NOMO-1 treated with DMSO at 0.1 percent for 48 hours (cell line): ENCODE results near the gene TBX4.

Experiments used
- DNase-seq: peaks from one replicate; lab custom pipeline; 2025; ENCODE audit not compliant: unreplicated experiment; lab: John Stamatoyannopoulos, UW

Gene TBX4

DNA sequence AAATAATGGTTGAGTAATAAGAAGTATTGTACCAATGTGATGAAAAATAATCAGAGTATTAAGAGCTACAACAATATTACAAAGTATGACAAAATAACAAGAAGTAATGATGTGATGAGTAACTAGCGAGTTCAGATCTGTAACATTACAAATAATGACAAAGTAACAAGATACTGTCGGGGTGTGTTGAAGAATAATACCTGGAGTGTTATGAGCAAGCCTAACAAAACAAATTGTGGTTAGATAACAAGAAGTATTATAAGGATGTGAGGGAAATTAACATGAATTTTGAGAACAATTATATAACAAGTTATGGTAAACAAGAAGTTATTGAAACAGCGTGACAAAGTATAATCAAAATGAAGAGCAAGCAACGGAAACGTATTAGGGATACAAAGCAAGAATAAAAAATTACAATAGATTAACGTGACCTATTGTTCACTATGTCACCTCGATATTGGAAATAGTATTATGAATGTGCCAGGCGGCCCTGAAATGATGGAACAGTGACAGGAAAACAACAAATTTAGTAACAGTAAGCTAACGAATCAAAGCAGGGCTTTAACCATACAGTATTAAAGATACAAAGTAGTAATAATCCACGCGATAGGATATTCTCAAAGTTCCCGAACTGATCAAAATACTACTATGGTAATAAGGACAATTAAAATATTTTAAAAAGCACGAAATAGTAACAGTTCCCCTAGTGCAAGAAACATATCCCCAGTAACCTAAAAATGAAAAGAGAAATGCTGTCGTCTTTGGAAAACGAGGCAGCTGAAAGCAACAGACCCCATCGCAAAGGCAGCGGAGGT is 1.6 kb downstream of the TBX4 start:
- no peak for DNase-seq

DNA sequence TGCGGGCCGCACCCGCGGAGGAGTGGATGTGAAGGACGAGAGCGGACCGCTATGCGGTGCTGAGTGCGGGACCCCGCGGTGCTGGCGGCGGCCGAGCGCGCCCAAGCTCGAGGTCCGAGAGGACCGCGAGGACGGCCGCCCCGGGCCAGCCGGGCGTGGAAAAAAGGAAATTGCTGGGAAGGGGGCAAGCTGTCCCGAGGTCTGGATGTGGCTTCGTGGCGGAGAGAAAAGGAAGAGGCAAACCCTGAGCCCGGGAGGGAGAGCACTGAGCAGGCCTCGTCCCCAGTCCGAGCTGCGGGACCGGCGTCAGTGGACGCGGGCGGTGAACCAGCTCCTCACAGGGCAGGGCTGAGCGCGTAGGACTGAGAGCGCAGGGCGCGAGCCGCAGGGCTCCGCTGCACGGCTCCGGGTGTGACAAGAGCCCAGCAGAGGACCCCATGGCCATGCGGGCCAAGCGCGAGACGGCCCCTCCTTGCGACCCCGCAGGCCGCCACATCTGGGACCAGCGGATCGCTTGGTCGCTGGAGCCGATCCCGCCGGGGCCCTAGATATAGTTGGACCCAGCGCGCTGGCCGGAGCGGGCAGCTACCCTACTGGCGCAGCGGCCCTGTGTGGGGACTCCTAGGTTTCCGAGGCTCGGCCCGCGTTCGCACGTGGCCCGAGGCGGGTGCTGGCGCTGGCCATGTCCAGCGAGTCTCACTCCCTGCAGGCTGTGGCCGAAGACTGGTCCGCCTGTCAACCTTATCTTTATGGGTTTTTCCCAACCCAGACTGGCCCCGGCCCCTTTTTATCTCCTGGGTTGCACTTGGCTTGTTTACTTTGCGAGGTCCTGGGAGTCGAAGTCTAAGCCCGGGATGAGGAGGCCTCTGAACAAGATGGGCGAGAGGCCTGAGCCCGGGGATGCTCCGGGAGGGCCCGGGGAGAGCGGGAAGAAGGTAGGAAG is 2.4 kb downstream of the TBX4 start:
- no peak for DNase-seq

DNA sequence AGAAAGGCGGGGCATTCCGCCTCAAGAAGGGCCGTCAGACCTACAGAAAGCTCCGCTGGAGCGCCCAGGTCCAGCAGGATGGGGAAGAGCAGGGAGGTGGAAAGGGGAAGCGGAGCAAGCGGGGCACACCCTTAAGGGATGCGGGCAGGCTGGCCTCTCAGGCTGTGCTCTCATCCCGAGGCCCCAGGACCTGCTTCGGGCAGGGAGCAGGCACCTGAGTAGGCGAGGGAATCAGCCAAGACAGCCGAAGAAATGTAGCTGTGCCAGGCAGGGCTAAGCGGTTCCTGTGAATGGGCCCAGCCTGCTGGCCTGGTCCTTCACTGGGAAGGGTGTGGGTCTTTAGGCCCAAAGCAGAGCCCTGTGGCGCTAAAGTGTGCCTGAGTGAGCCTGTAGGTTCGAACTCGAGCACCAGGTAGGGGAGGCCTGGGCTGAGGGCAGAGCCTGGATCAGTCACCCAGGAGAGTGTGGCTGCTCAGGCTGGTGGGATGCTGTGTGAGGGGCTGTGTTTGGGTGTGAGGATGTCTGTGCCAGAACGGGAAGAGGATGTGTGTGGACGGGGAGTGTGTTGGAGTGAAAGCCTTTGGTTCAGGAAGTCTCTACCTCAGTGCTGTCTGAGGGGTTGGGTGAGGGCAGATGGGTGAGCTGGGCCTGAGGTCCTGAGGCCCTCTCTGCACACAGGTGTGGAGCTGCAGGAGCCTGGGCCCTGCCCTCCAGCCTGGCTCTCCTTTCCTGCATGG is 3.3 kb downstream of the TBX4 start:
- no peak for DNase-seq

DNA sequence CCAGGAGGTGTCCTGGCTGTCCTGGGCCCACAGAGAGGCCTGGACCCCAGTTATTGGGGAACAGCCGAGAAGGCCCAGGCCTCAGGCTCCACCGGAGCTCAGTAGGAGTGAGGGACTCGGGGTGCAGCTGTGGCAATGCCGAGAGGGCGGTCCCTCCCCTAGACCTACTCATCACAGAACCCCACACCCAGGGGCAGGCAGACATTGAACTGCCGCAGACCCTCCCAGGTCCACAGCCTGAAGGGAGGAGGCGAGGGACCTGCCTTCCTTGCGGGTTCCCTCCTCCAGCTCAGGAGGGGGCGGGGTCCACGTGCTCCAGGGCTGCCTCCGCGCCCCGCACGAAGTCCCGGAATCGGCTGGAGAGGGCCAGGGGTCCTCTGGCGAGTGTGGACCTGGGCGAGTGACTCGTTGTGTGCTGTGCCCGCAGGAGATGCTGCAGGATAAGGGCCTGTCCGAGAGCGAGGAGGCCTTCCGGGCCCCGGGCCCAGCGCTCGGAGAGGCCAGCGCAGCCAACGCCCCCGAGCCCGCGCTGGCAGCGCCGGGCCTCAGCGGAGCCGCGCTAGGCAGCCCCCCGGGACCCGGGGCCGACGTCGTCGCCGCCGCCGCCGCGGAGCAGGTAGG is 3.9 kb downstream of the TBX4 start:
- DNase-seq = no peak

DNA sequence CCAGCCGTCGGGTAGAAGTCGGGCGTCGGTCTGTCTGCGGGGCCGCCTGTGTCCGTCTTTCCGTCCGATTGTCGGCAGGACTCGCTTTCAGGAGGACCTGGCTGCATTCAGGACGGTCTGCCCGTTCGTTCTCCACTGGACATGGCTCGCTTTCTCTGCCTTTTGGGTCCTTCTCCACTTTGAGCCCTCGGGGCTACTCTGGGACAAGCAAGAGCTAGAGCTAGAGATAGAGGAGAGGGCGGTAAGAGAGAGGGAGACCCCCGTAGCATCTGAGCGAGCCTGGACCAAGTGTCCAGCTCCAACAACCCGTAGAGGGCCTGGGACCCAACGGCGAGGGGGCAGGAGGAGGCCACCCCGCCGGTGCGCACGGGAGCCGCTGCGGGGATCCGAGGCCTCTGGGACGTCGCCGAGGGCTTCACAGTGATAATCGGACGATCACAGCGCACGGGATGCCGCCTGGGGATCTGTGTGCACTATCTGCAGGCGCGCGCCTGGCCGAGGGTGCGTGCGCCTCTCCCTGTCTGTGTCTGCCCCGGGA is 4.5 kb downstream of the TBX4 start:
- DNase-seq = no peak

DNA sequence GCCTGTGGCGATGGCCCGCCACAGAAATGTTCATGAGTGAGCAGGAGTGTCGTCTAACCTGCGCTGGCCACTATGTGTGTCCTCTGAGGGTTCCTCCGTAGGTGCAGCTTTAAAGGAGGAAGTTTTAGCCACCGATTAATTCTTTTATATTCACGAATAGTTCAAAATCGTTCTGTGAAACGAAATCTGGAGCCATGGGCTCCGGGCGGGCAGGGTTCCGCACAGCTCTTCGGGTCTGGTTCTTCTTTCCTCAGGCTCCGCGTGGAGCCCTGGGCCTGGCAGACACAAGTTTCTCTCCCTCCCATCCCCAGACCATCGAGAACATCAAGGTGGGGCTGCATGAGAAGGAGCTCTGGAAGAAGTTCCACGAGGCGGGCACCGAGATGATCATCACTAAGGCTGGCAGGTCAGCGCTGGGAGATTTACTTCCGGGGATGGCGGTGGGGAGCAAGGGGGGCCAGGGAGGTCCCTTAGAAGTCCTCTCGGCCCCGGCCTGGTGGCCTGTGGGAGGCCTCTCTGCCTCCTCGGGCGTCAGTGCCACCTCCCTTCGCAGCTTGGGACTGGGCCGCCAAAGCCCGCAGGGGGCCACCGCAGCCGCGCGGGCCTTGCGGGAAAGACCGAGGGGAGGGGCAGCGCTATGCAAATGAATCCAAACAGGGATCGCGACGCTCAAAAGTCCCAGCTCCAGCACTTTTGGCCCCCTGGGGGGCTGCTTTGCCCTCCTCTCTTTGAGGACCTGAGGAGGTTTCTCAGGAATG is 5.2 kb downstream of the TBX4 start:
- no peak for DNase-seq

DNA sequence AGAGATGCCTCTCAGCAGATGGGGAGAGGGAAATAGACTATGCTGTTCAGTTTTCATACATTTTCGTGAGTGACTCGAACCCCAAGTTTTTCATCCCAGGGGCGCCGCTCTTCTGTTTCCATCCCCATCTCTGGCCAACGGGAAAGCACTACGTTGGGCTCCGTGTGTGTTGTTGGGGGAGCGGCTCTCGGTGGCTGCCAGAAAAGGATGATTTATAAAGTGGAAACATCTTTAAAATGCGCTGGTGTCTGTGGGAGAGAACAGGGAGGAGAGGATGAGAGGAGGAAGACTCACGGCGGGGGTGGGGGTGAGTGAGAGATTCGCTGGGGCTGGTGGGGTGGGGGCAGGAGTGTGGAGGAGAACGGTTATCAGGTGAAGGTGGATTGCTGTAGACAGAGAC is 5.8 kb downstream of the TBX4 start:
- DNase-seq = no peak

DNA sequence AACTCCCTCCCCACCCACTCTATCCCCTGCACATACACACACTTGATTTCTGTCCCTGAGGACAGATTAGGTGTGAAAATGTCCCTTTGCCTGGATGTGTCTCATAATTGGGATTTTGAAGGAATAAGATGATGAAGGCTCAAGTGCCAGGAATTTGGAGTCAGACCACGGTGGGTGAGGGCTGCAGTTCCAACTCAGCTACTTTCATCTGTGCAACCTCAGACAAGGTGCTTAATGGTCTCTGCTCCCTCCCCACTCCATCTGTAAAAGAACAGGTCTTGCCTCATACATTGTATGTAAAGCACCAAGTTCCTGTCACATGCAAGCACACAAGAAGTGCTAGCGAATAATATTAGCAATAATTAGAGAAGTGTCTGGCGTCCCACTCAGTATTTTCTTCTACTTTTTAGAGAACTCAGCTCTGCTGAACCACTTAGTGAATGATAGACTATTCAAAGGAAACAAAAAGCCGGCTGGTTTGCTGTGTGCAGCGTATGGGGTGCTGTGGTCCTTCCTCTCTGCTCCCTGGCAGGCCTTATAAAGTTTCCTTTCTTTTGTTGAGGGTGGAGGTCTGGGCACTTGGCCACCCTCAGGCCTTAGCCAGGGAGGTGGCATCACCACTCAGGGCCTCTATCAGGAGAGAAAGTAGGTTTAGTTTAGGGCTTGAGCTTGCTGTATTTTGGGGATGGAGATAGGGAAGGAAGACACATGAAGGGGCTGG is 6.4 kb downstream of the TBX4 start:
- no peak for DNase-seq

DNA sequence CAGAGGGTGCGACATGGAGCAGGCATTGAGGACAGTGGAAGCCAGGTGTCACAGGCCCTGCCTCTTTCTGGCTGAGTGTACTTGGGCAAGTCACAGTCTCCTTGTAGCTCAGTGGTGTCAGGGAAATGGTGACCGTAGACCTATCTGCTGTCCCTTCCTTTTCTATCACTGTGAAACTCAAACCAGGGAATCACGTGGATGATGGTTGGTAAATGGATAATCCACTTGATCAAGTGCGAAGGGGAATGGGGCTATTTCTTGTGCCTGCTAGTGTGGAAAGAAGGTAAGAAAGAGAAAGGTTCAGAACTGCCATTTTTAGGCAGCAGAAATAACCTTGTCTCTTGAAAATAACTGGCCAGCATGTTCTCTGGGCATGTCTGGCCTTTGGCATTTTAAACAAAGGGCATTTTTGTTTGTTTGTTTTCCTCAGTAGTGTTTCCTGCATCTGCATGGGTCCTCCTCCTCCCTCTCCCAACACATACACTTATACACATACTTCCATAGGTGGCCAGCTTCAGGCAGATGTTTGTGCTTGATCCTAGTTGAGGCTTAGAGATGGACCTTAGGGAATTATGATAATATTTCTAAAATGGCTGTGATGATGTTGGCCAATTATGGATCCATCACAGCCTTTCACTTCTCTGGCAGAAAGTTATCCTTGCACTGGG is 7.1 kb downstream of the TBX4 start:
- DNase-seq = no peak

DNA sequence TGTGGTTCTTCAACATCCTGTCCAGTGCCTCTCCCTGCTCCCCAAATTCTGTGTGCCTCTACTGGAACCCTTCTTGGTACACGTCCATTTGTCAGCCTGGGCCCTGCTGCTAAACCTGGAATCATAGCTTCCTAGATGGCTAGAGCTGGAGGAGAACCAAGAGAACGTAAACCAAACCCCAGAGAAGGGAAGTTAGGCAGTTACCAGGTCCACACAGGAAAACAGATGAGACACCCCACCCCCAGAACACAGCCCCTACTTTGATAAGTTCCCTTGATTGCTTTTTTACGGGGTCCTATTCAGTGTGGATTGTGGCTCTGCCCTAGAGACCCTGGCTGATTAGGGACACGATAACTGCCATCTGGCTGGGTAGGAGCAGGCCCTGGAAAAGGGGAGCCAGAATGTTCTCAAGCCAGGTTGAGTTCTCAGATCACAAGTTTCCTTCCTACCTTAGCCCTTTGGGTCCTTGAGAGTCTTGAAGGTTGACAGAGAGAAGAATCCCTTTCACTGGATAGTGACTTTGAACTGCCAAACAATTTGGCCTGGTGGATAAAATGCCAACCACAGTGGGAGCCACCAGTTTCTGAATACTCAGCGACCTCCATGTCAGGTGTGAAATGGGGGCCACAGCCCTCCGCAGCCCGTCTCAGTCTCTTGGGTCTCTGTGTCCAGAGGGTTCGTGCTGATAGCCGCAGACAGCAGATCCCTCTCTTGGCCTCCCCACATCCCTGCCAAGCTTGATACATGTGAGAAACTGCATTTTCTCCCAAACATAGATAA is 7.9 kb downstream of the TBX4 start:
- no peak for DNase-seq

DNA sequence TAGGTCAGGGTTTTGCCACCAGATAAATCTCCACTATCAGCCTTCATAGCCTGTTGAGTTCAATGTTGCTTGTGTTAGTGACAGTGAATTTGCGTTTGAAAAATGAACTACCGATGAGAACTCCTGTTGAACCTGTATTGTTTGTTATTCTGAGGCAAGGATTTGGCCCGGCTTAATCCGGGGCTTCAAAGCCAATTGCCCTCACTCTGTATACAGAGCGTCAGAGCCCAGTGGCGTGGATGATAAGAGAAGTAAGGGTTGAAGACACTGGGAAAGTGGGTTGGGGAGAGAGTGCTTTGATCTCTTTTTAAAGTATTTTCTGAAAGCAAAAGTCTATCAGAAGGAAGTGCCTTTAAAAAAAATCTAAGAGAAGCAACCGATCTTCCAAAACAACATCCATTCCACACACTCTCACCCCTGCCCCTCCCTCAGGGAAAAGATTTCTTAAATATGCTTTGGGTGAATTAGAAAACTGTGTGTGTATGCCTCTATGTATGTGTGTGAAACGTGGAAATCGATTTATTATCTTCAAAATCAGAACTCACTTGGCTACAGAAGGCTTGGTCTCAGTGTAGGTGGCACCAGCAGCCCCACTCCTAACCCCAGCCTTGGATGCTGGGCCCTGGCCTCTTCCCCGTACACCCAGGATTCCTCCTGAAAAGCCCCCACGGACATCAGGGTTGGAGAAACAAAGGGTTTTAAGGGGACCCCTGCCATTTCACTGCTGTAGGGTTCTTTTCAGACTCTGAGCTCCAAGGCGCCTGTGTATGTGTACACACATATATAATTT is 8.8 kb downstream of the TBX4 start:
- no peak for DNase-seq

DNA sequence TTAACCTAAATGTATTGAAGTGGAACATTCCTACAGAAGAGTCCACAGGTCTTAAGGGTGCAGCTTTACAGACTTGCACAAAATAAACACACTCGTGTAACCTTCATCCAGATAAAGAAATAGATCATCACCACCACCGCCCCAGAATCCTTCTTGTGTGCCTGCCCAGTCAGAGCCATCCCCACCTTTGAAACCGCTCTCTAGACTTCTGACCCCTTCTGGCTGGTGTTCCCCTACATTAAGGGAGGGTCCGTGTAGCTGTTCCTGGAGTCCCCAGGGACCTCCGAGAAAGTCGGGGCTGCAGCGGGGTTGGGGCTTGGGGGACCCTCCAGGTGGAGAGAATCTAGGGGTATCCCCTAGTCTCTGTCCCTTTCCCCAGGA is 9.4 kb downstream of the TBX4 start:
- no peak for DNase-seq

DNA sequence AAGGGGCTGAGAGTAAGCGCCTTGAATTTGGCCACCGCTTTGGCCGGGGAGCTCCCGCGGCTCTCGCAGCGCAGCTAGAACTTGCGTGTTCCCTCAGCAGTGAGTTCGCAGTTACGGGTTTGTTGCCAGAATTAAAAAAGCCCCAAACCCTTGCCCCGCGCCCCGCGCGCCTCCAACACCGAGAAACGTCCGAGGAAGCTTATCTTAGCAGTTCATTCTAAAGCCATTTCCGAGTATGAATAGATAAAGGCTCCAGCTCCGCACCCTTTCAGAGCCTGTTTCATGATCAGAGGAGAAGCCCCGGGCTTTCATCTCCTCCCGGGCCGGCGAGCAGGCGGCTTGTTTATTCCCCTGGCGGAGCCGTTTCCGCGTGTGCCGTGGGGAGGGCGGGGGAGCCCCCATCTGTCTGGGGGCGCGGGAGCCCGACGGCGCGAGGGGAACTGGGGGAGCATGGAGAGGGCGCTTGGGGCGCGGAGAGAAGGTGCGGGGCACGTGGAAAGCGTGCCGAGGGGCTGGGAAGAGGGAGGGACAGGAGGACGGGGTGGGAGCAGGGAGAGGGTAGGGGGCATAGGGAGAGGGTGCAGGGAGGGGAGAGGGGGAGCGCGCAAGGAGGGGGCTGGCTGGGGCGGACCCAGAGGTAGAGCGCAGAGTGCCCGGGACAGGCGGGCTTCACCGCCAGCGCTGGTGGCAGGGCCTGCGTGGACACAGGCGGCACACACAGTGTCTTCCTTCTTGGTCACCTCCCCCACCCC is 9.9 kb downstream of the TBX4 start:
- DNase-seq = peak; percentile 6

DNA sequence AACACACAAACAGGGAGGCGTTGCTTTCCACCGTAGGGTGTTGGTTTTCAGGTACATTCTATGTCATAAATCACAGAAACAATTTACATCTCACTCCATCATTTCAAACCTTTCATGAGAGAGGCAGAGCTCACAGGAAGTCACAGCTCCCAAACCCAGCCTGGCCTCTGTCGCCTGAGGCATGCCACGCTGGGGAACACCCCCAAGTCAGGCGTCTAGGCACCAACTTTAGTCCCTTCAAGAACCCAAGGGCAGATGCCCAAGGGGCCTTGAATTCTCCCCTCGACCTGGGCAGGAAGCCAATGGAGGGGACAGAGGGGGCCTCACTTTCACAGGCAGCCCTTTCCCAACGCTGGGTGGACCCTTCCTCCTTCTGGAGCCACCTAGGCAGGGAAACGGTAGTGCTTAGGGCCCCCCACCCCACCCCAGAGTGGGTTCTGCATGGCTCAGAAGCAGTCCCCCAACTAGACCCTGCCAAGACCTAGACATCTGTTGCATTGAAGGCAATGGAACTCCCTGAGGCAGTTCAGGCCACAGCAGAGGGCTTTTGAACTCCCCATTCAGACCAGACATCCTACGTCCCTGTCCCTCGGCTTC is 10.6 kb downstream of the TBX4 start:
- DNase-seq = no peak

DNA sequence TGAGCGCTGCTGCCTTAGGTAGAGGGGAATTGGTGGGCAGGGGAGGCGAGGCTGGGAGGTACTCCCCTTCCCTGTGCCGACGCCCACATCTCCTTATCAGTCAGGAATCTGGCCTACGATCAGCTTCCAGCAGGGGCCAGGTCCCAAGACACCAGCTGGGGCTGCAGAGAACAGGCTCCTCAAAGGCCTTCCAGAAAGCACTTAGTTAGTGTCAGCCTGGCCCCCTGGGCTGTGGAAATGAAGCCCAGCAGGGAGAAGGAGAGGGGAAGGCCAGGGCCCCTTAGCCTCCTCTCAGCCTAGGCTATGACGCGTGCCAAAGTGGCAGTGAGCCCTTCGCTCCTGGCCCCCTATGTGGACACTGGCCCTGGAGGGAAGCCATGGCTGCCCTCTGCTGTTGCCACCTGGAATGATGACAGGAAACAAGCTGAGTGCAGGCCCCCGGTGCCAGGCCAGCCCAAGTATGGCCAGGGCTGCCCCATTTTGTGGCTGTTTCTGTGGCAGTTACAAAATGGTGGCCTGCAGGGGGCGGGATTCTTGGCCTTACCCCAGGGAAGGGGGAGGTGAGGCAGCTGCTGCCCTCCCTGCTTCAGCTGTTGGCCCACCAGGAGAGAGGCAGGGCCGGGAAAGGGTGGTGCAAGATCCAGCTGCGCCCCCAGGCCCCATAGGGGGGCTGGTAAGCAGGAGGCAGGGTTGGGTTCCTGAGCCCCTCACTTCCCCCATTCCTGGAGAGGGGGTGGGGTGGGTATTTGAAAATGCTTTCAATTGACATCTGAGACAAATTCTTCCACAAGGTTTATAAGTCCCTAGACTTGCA is 11.3 kb downstream of the TBX4 start:
- DNase-seq = no peak
